Peyer's patch (tissue), 4 donors: ENCODE data around the gene TMLHE. TPM values are rescaled to one million over a fixed set of nuclear protein-coding genes. Genes with fewer than 3 reads are reported as not detected.
"Not testable (repeated sequence)": the region's sequence is repeated elsewhere in the genome, so short reads cannot be mapped to it uniquely, and the experiment has no call there.

Source experiments
- DNase-seq, 3 donors: peaks; one replicate each; pipeline ENCODE4 v3.0.0-alpha.2; 2017 to 2019
- H3K27ac ChIP-seq, 4 donors: fragments of 200-600 bp; sonication (generic); one replicate each; pipeline ENCODE4 v1.5.1; 2016 to 2019
- H3K27me3 ChIP-seq, 2 donors: fragments of 200-600 bp; sonication (generic); one replicate each; pipeline ENCODE4 v1.5.1; 2019
- H3K36me3 ChIP-seq, 3 donors: fragments of 200-600 bp; sonication (generic); one replicate each; pipeline ENCODE4 v1.5.1; 2016 to 2019
- H3K4me1 ChIP-seq, 4 donors: fragments of 200-600 bp; sonication (generic); one replicate each; pipeline ENCODE4 v1.5.1; 2016 to 2019
- H3K4me3 ChIP-seq, 4 donors: fragments of 200-600 bp; sonication (generic); 1 replicate in 3 of 4; 2 replicates in 1 of 4; pipeline ENCODE4 v1.5.1; 2016 to 2019; ENCODE audit warnings: mild to moderate bottlenecking in 1 of 4
- H3K9me3 ChIP-seq, 4 donors: fragments of 200-600 bp; sonication (generic); one replicate each; pipeline ENCODE4 v1.5.1; 2016 to 2019; ENCODE audit warnings: mild to moderate bottlenecking in 1 of 4
- CTCF ChIP-seq, 6 experiments: fragments of 450-650 bp in 4 of 6; fragments of 200-600 bp in 2 of 6; sonication (generic) in 1 of 6; IDR thresholded peaks; one replicate each; pipeline ENCODE4 v1.5.1; 2017 to 2019; ENCODE audit warnings: antibody characterized with exemption in 6 of 6, mild to moderate bottlenecking in 3 of 6, moderate library complexity in 1 of 6
- POLR2A ChIP-seq, 2 donors: fragments of 450-650 bp; IDR thresholded peaks; one replicate each; pipeline ENCODE4 v1.5.1; 2017; ENCODE audit warnings: antibody characterized with exemption in 2 of 2, mild to moderate bottlenecking in 2 of 2, moderate library complexity in 2 of 2
- total RNA-seq, 4 donors: library from RNA; depleted of rRNA; stranded (reverse); fragments of >200 nt; gene quantifications; one replicate each; pipeline ENCODE4 v1.1.0, GENCODE V29; 2016

The TMLHE gene
- total RNA-seq, 4 donors from 2014 or later = 12.4 to 31.1 (median 18.5) TPM

GRCh38 chrX:155632431-155633100 is 19.8 kb upstream of the TMLHE start:
- Histone ChIP-seq H3K27ac (no peak overlapping the region), H3K4me1 (no peaks in the 10 kb centered on the region), H3K27me3 (no peaks in the 10 kb centered on the region), H3K4me3 (peak overlapping the region in 1 of 4 donors; percentile 31), H3K9me3 (no peaks in the 10 kb centered on the region), H3K36me3 (no peaks in the 10 kb centered on the region)
- DNase-seq = peak in 1 of 3 donors; percentile 41
- TF ChIP-seq POLR2A (IDR thresholded peaks at IDR 0.05) (no peak), CTCF (IDR thresholded peaks at IDR 0.05) (no peak)

- DNase-seq, H3K27me3 ChIP-seq, H3K9me3 ChIP-seq, H3K4me3 ChIP-seq, H3K4me1 ChIP-seq, H3K36me3 ChIP-seq, H3K27ac ChIP-seq: not testable (repeated sequence)
These were observed 7.4 kb upstream of the TMLHE start for GRCh38 chrX:155620110-155620509.

- no peaks in the 10 kb centered on the region for H3K27me3 ChIP-seq
- TF ChIP-seq CTCF (IDR thresholded peaks at IDR 0.05) = no peak
- TF ChIP-seq POLR2A (IDR thresholded peaks at IDR 0.05) = no peak
- peaks cover 0 to 6% (median 0%) of the 10 kb centered on the region in 4 donors for H3K4me1 ChIP-seq
These were observed 3.2 kb upstream of the TMLHE start for GRCh38 chrX:155615938-155616337.

GRCh38 chrX:155613927-155614559 is 1.3 kb upstream of the TMLHE start:
- no peak for DNase-seq
- Histone ChIP-seq H3K27me3 (no peaks in the 10 kb centered on the region), H3K9me3 (no peaks in the 10 kb centered on the region), H3K36me3 (no peaks in the 10 kb centered on the region), H3K27ac (no peak overlapping the region), H3K4me1 (peaks cover 0 to 6% (median 0%) of the 10 kb centered on the region in 4 donors), H3K4me3 (no peak overlapping the region)
- TF ChIP-seq CTCF (IDR thresholded peaks at IDR 0.05) = no peak
- TF ChIP-seq POLR2A (IDR thresholded peaks at IDR 0.05) = no peak

More at GRCh38 chrX:155615938-155616337, 3.2 kb upstream of the TMLHE start:
- H3K27ac ChIP-seq = no peak overlapping the region
- H3K4me3 ChIP-seq = no peak overlapping the region
- H3K36me3 ChIP-seq = no peaks in the 10 kb centered on the region
- DNase-seq = no peak
- H3K9me3 ChIP-seq = no peaks in the 10 kb centered on the region

GRCh38 chrX:155611302-155611701 is 1.4 kb downstream of the TMLHE start:
- no peak for DNase-seq
- no peak for TF ChIP-seq POLR2A (IDR thresholded peaks at IDR 0.05)
- TF ChIP-seq CTCF (IDR thresholded peaks at IDR 0.05) = no peak
- Histone ChIP-seq H3K27me3 (no peaks in the 10 kb centered on the region), H3K4me1 (peaks cover 0 to 6% (median 0%) of the 10 kb centered on the region in 4 donors), H3K9me3 (no peaks in the 10 kb centered on the region), H3K27ac (peak overlapping the region in 3 of 4 donors; percentile 77 to 93 (median 89)), H3K4me3 (peak overlapping the region in 2 of 4 donors; percentile 85 to 86), H3K36me3 (no peaks in the 10 kb centered on the region)

GRCh38 chrX:155592981-155593380 is 19.8 kb downstream of the TMLHE start:
- Histone ChIP-seq H3K9me3 (no peaks in the 10 kb centered on the region), H3K27me3 (no peaks in the 10 kb centered on the region), H3K36me3 (no peaks in the 10 kb centered on the region), H3K4me3 (no peak overlapping the region), H3K4me1 (no peaks in the 10 kb centered on the region), H3K27ac (no peak overlapping the region)
- no peak for TF ChIP-seq CTCF (IDR thresholded peaks at IDR 0.05)
- TF ChIP-seq POLR2A (IDR thresholded peaks at IDR 0.05) = no peak
- no peak for DNase-seq
